HG03097 (cell line): Measurements from ENCODE around the gene NUP188.

Experiments
- ATAC-seq: cut with Tn5 transposase; IDR thresholded peaks from one replicate; pipeline ENCODE4 v1.9.1; 2021; ENCODE audit not compliant: unreplicated experiment, low FRiP score

The NUP188 gene

GRCh38 chr9:128916204-128916603 is 31.3 kb upstream of the NUP188 start:
- ATAC-seq = no peak

GRCh38 chr9:128916745-128917144 is 30.8 kb upstream of the NUP188 start:
- no peak for ATAC-seq

GRCh38 chr9:128917151-128917849 is 30.2 kb upstream of the NUP188 start:
- no peak for ATAC-seq

- ATAC-seq = no peak
These were observed 28.6 kb upstream of the NUP188 start for GRCh38 chr9:128918921-128919320.

GRCh38 chr9:128919402-128920089 is 28.0 kb upstream of the NUP188 start:
- ATAC-seq = no peak

GRCh38 chr9:128920381-128921058 is 27.0 kb upstream of the NUP188 start, which contains the start of gene PHYHD1:
Gene PHYHD1 (plus strand): TSS chr9:128920982. CDS start chr9:128922324, 1,342 bp downstream.
- ATAC-seq = no peak

GRCh38 chr9:128921881-128922763 is 25.4 kb upstream of the NUP188 start:
- ATAC-seq = no peak

GRCh38 chr9:128923493-128923883 is 24.0 kb upstream of the NUP188 start:
- ATAC-seq = no peak

GRCh38 chr9:128927731-128928411 is 19.6 kb upstream of the NUP188 start:
- ATAC-seq = no peak

- no peak for ATAC-seq
These were observed 18.9 kb upstream of the NUP188 start for GRCh38 chr9:128928624-128929023.

GRCh38 chr9:128929560-128929959 is 17.9 kb upstream of the NUP188 start:
- ATAC-seq = no peak

GRCh38 chr9:128933731-128934130 is 13.8 kb upstream of the NUP188 start:
- no peak for ATAC-seq

GRCh38 chr9:128936171-128936865 is 11.2 kb upstream of the NUP188 start:
- ATAC-seq = no peak

- ATAC-seq = no peak
These were observed 10.0 kb upstream of the NUP188 start for GRCh38 chr9:128937310-128938165.

- ATAC-seq = no peak
These were observed 7.1 kb upstream of the NUP188 start for GRCh38 chr9:128940271-128940921.

- ATAC-seq = no peak
These were observed 6.3 kb upstream of the NUP188 start for GRCh38 chr9:128940946-128941755.
